Naive B cell (primary cell): ENCODE measurements around the gene EEF1A2. TPM values are rescaled to one million over a fixed set of nuclear protein-coding genes. Genes with fewer than 3 reads are reported as not detected.
A peak's percentile ranks its signal among the peaks of the same experiment; 100 is the strongest.
"Not testable (repeated sequence)": the region's sequence is repeated elsewhere in the genome, so short reads cannot be mapped to it uniquely, and the experiment has no call there.

Experiments
- ATAC-seq, 2 donors: fragments of 150-1000 bp; cut with Tn5 transposase; 2 replicates each; pipeline ENCODE4 v1.10.0; 2021; ENCODE audit warnings: low read depth in 2 of 2, mild to moderate bottlenecking in 2 of 2, moderate library complexity in 2 of 2
- DNase-seq: peaks from one replicate; pipeline ENCODE4 v3.0.0; 2022
- H3K27ac Mint-ChIP-seq, 6 donors: one replicate each; pipeline ENCODE4 v1.8.0; 2020 to 2022; ENCODE audit warnings: mild to moderate bottlenecking in 6 of 6, mixed read lengths in 6 of 6, moderate library complexity in 5 of 6, inconsistent platforms in 2 of 6
- H3K27me3 Mint-ChIP-seq, 3 donors: one replicate each; pipeline ENCODE4 v1.8.0; 2021 to 2022; ENCODE audit warnings: mixed read lengths in 3 of 3, mild to moderate bottlenecking in 1 of 3
- H3K36me3 Mint-ChIP-seq, 2 donors: one replicate each; pipeline ENCODE4 v1.8.0; 2020 to 2022; ENCODE audit warnings: mixed read lengths in 2 of 2, inconsistent platforms in 1 of 2, mild to moderate bottlenecking in 1 of 2
- H3K4me1 Mint-ChIP-seq, 3 donors: one replicate each; pipeline ENCODE4 v1.8.0; 2020 to 2022; ENCODE audit warnings: mixed read lengths in 3 of 3, inconsistent platforms in 1 of 3, mild to moderate bottlenecking in 1 of 3, moderate library complexity in 1 of 3
- H3K4me3 Mint-ChIP-seq, 8 donors: one replicate each; pipeline ENCODE4 v1.8.0; 2020 to 2022; ENCODE audit warnings: mild to moderate bottlenecking in 8 of 8, mixed read lengths in 8 of 8, moderate library complexity in 8 of 8, inconsistent platforms in 2 of 8
- H3K9me3 Mint-ChIP-seq, 7 donors: one replicate each; pipeline ENCODE4 v1.8.0; 2020 to 2022; ENCODE audit warnings: mixed read lengths in 7 of 7, mild to moderate bottlenecking in 5 of 7, inconsistent platforms in 2 of 7, moderate library complexity in 1 of 7
- polyA plus RNA-seq, 6 donors: library from polyadenylated mRNA; unstranded; fragments of 300-500 nt; fragmentation: Illumina TruSeq; gene quantifications; one replicate each; pipeline ENCODE4 v1.2.3, GENCODE V29; 2021; ENCODE audit warnings: low read depth in 6 of 6

The EEF1A2 gene
- polyA plus RNA-seq, 6 donors from 2014 or later, result 0.12 to 1.4 (median 0.28) TPM; not detected in 2

DNA sequence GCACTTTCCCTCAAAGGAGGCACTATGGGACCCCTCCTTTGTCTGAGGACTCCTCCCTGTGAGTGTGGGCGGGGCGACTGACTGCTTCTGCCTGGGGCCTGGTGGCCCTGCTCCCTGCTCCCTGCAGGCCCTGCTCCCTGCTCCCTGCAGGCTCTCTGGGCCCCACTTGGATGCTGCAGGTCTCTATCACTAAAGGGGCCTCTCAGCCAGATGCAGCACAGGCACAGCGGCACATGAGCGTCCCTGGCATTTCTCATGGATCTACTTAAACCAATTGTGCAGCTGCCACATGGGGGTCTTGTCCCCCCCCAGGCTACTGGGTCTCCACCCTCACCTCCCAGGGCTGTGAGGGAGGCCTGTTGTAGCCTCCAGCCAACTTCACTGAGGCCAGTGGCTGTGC, 7.8 kb downstream of the EEF1A2 start:
- peaks cover 0 to 10% (median 2%) of the 10 kb centered on the region in 7 donors for H3K9me3 Mint-ChIP-seq
- ATAC-seq (no peak), DNase-seq (no peak)
- no peak overlapping the region for H3K27ac Mint-ChIP-seq
- H3K4me3 Mint-ChIP-seq, result no peak overlapping the region
- peaks cover 0 to 3% (median 0%) of the 10 kb centered on the region in 3 donors for H3K4me1 Mint-ChIP-seq
- peaks cover 0 to 36% (median 34%) of the 10 kb centered on the region in 3 donors for H3K27me3 Mint-ChIP-seq
- peaks cover 0 to 14% of the 10 kb centered on the region in 2 donors for H3K36me3 Mint-ChIP-seq

DNA sequence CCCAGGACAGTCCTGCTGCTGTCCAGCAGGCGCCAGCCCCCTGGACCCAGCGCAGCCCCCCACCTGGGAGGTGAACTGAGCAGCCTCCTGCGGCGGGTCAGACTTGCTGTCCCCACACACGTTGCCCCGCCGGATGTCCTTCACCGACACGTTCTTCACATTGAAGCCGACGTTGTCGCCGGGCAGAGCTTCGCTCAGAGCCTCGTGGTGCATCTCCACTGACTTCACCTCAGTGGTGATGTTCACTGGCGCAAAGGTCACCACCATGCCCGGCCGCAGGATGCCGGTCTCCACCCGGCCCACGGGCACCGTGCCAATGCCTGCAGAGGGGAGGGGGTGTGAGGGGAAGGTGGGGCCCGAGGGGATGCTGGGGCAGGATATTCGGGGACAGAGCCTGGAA, 8.5 kb downstream of the EEF1A2 start:
- no peaks in the 10 kb centered on the region for H3K4me1 Mint-ChIP-seq
- no peak for ATAC-seq
- peaks cover 0 to 10% (median 4%) of the 10 kb centered on the region in 7 donors for H3K9me3 Mint-ChIP-seq
- H3K36me3 Mint-ChIP-seq, result peaks cover 0 to 14% of the 10 kb centered on the region in 2 donors
- no peak overlapping the region for H3K4me3 Mint-ChIP-seq
- DNase-seq, result no peak
- H3K27ac Mint-ChIP-seq, result no peak overlapping the region
- peaks cover 0 to 43% (median 37%) of the 10 kb centered on the region in 3 donors for H3K27me3 Mint-ChIP-seq

DNA sequence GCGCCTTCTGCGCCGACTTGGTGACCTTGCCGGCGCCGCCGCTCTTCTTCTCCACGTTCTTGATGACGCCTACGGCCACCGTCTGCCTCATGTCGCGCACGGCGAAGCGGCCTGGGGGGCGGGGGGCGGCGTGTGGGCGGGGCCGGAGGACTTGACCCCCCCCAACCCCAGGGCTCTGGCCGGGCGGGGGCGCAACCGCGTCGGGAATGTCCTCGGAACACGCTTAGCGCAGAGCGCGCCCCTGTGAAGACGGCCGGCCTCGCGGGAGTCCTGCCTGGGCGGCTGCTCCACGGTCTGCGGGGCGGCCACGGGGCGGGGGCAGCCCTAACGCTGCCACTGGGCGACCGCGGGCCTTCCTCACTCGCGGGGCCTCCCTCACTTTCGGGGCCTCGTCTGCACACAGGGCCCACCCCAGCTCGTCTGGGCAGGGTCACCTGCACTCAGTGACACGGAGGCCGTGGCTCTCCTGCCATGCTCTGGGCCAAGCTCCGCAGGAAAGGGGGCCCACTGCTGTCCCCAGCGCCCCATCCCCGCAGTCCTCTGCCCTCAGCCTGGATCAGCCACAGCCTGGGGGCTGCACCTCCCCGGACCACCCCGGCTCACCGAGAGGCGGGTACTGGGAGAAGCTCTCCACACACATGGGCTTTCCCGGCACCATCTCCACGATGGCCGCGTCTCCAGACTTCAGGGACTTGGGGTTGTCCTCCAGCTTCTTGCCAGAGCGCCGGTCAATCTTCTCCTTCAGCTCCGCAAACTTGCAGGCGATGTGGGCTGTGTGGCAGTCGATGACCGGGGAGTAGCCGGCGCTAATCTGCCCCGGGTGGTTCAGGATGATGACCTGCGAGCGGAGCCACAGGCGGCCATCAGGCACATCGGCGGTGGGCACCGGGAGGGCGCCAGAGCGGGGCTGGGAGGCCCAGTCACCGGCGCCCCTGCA, 10.3 kb downstream of the EEF1A2 start:
- Mint-ChIP-seq H3K36me3 (peaks cover 0 to 14% of the 10 kb centered on the region in 2 donors), H3K27ac (no peak overlapping the region), H3K4me3 (no peak overlapping the region), H3K27me3 (peaks cover 4 to 57% (median 44%) of the 10 kb centered on the region in 3 donors), H3K4me1 (no peaks in the 10 kb centered on the region), H3K9me3 (peaks cover 0 to 10% (median 4%) of the 10 kb centered on the region in 7 donors)
- no peak for DNase-seq
- no peak for ATAC-seq

DNA sequence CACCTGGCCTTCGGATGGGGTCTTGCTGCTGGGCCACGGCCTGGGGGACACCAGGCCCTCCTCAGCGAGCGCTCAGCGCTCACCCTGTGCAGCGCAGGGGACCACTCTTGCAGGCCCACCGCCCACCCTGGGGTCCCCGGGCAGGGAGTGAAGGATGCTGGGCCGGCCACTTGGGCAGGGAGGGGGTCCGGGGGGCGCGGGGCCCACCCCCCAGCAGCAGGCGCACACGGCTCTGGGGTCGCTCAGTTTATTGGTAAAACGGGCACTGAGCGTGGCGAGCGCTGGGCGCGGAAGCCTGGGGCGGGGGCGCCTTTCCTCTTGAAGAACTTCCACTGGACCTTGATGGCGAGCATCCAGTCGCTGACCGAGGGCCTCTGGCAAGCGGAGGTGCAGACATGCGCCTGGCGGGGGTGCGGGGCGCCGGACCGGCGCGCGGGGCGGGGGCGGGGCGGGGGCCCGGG, 11.1 kb downstream of the EEF1A2 start:
- DNase-seq, result no peak
- ATAC-seq, result no peak
- Mint-ChIP-seq H3K4me1 (no peaks in the 10 kb centered on the region), H3K9me3 (peaks cover 0 to 10% (median 4%) of the 10 kb centered on the region in 7 donors), H3K27ac (no peak overlapping the region), H3K4me3 (no peak overlapping the region), H3K27me3 (peaks cover 7 to 62% (median 47%) of the 10 kb centered on the region in 3 donors), H3K36me3 (peaks cover 0 to 14% of the 10 kb centered on the region in 2 donors)

DNA sequence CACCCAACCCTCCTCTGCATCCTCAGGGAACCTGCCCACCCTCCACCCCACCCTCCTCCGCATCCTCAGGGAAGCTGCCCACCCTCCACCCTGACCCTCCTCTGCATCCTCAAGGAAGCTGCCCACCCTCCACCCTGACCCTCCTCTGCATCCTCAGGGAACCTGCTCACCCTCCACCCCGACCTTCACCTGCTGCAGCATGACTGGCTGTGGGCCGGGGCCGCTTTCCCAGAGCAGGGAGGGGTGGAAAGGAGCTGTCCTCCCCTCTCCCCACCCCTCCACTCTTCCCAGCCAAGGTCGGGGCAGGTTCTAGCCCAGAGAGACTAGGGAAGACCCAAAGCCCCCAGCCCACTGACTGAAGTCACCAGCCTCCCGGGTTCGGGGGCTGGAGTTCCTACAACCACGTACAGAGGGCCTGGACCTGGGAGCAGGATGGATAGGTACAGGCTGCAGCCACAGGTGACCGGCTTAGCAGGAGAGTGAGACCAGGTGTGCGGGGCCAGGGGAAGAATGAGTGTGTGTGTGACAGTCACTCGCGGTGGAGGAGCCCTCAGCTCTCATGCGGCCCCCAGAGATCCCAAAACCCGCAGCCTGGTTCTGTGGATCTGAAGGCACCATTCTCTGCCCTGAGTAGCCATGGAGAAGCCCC, 11.6 kb downstream of the EEF1A2 start:
- ATAC-seq, result no peak
- Mint-ChIP-seq H3K4me3 (no peak overlapping the region), H3K9me3 (peaks cover 0 to 5% (median 2%) of the 10 kb centered on the region in 7 donors), H3K27ac (peak overlapping the region in 1 of 6 donors; percentile 41), H3K4me1 (no peaks in the 10 kb centered on the region), H3K36me3 (peaks cover 0 to 10% of the 10 kb centered on the region in 2 donors), H3K27me3 (peaks cover 8 to 68% (median 46%) of the 10 kb centered on the region in 3 donors)
- DNase-seq, result no peak

DNA sequence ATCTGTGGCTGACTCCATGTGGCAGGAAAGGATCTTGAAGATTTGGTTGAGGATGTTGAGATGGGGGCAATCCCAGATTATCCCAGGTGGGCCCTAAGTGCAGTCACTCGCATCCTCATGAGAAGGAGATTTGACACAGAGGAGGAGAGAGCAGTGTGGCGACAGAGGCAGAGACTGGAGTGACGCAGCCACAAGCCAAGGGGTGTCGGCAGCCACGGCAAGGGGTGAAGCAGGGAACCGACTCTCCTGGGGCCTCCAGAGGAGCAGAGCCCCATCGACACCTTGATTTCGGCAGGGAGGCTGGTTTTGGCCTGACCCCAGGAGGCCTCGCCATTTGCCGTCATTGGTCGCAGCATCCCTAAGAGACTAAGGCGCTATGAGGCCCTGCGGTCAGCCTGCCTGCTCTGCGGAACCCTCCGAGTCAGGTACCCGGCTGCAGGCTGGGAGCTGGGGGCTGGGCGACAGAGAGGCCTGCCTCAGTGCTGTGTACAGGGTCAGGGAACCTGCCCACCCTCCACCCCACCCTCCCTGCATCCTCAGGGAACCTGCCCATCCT, 12.5 kb downstream of the EEF1A2 start:
- H3K27me3 Mint-ChIP-seq, result peaks cover 12 to 73% (median 42%) of the 10 kb centered on the region in 3 donors
- peak overlapping the region in 3 of 6 donors; percentile 17 to 53 (median 20) for H3K27ac Mint-ChIP-seq
- ATAC-seq, result no peak
- peak overlapping the region in 2 of 8 donors; percentile 37 to 56 for H3K4me3 Mint-ChIP-seq
- peaks cover 0 to 2% of the 10 kb centered on the region in 2 donors for H3K36me3 Mint-ChIP-seq
- peaks cover 0 to 5% (median 0%) of the 10 kb centered on the region in 7 donors for H3K9me3 Mint-ChIP-seq
- no peak for DNase-seq
- peaks cover 0 to 2% (median 0%) of the 10 kb centered on the region in 3 donors for H3K4me1 Mint-ChIP-seq

DNA sequence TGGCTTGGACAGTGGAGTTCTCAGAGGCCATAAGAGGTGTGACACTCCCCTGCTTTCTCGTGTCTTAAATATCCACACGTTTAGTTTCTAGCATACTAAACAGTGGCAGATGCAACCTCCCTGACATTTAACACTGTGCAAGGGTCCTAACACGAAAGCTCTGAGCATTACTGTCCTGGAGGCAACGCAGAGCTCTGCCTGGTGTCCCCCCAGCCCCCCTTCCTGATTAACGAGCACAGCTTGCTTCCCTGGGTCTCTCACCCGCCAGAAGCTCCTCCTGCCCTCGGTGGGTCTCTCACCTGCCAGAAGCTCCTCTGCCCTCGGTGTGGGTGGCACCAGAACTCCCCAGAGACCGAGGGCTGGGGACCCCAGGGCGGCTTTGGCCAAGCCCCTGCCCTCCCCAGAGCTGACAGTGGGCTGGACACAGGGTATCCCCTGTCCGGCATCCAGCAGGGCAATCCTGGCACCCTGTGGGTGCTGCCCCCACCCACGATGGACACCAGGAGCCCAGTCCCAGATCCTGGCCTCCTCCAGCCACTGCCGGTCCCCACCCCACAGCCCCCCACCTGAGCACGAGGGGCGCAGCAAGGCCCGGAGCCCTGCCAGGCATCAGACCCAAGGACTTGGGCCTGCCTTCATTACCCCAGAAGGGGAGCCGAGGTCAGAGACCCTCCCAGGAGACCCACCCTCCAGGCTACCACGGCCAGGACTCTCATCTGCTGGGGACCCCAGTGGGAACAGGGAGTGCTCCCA, 14.1 kb downstream of the EEF1A2 start:
- DNase-seq, result no peak
- Mint-ChIP-seq H3K4me3 (no peak overlapping the region), H3K9me3 (peaks cover 0 to 5% (median 0%) of the 10 kb centered on the region in 7 donors), H3K27ac (no peak overlapping the region), H3K36me3 (no peaks in the 10 kb centered on the region), H3K27me3 (peaks cover 13 to 71% (median 49%) of the 10 kb centered on the region in 3 donors), H3K4me1 (peaks cover 0 to 4% (median 0%) of the 10 kb centered on the region in 3 donors)
- no peak for ATAC-seq

DNA sequence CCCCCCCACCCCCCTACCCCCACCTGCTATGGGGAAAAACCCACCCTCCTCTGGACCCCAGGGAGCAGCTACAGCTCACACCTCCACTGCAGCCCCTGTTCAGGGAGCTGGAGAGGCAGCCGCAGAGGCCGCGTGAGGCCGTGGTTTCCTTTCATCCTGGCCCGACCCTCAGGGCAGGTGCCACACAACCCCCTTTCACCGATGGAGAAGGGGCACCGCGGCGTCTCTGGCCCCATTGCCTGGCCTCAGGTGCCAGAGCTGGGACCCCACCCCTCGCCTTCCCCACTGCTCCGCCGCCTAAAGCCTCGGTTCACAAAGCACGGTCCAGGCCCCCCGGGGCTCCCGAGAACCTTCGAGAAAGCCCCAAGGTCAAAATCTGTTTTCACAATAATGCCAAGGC, 14.6 kb downstream of the EEF1A2 start:
- peaks cover 0 to 4% (median 0%) of the 10 kb centered on the region in 3 donors for H3K4me1 Mint-ChIP-seq
- H3K27ac Mint-ChIP-seq, result no peak overlapping the region

DNA sequence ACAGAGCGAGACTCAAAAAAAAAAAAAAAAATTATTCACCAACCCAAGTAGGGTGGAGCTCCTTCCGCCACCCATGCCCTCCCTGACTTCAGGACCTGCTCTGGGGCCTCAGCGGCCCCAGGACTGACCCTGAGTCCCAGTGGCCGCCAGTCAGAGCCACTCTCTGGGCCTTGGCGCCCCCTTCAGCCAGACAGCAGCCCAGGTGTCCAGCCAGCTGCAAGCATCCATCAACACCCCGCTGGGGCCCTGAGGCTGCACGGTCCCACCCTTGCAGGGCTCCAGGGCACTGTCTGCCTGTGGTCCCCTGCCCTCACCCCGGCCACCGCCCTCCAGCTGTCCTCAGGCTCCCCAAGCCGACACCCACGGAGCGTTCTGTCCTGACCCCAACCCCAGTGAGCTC, 15.0 kb downstream of the EEF1A2 start:
- peaks cover 0 to 4% (median 0%) of the 10 kb centered on the region in 3 donors for H3K4me1 Mint-ChIP-seq
- peaks cover 0 to 5% (median 0%) of the 10 kb centered on the region in 7 donors for H3K9me3 Mint-ChIP-seq
- H3K4me3 Mint-ChIP-seq, result no peak overlapping the region
- DNase-seq (no peak), ATAC-seq (no peak)
- H3K27me3 Mint-ChIP-seq, result peaks cover 13 to 63% (median 50%) of the 10 kb centered on the region in 3 donors
- no peak overlapping the region for H3K27ac Mint-ChIP-seq
- no peaks in the 10 kb centered on the region for H3K36me3 Mint-ChIP-seq

More for the DNA sequence above, 14.6 kb downstream of the EEF1A2 start:
- Mint-ChIP-seq H3K27me3 (peaks cover 13 to 65% (median 50%) of the 10 kb centered on the region in 3 donors), H3K4me3 (no peak overlapping the region), H3K36me3 (no peaks in the 10 kb centered on the region), H3K9me3 (peaks cover 0 to 5% (median 0%) of the 10 kb centered on the region in 7 donors)
- no peak for ATAC-seq
- no peak for DNase-seq

DNA sequence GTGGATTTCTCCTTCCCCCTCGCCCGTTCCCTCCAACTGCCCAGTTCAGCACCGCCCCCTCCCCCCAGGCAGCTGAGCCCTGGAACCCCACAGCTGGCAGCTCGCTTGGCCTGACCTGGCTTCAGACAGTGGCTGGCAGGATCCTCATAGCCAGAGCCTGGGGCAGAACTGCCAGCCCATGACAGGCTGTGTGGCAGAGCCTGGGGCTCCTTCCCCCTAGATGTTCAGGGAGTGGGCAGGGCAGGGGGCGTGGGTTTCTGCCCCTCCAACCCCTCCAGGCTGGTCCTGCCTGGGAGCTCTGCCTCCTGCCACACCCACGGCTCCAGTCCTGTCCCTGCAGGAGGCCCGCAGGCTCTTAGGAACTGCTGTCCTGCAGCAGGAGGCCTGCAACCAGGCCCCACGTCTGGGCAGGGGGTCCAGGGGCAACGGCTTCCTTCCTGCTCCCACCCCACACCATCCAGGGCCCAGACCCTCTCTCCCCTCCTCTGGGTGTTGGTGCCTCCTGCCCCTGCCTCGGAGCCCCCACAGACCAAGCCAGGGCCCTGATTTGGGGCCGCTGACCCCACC, 16.8 kb downstream of the EEF1A2 start:
- H3K4me3 Mint-ChIP-seq, result no peak overlapping the region
- H3K9me3 Mint-ChIP-seq, result peaks cover 0 to 5% (median 0%) of the 10 kb centered on the region in 7 donors
- no peak for DNase-seq
- H3K27me3 Mint-ChIP-seq, result peaks cover 13 to 72% (median 56%) of the 10 kb centered on the region in 3 donors
- H3K27ac Mint-ChIP-seq, result peak overlapping the region in 1 of 6 donors; percentile 54
- no peak for ATAC-seq
- no peaks in the 10 kb centered on the region for H3K36me3 Mint-ChIP-seq
- H3K4me1 Mint-ChIP-seq, result peaks cover 0 to 4% (median 0%) of the 10 kb centered on the region in 3 donors

DNA sequence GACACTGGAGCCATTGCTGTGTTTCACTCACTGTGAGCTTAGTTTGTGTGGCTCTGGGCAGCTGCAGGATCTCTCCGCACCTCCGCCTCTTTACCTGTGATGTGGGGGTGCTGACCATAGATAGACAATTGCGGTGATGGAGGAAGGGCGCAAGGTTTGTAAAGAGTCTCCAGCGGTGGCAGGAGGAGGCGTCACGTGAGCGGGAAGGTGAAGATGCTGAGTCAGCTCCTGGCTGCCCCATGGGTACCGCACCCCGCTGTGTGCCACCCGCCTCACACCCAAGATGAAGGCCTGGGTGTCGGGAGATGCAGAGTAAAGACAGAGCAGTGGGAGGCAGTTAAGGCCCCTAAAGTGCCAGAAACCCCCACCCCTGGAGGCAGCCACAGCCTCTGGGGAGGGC, 17.4 kb downstream of the EEF1A2 start:
- H3K4me1 Mint-ChIP-seq, result peaks cover 0 to 4% (median 0%) of the 10 kb centered on the region in 3 donors
- H3K27me3 Mint-ChIP-seq, result peaks cover 13 to 77% (median 53%) of the 10 kb centered on the region in 3 donors
- DNase-seq, result no peak
- peaks cover 0 to 5% (median 0%) of the 10 kb centered on the region in 7 donors for H3K9me3 Mint-ChIP-seq
- H3K27ac Mint-ChIP-seq, result no peak overlapping the region
- no peak for ATAC-seq
- no peak overlapping the region for H3K4me3 Mint-ChIP-seq
- H3K36me3 Mint-ChIP-seq, result no peaks in the 10 kb centered on the region

DNA sequence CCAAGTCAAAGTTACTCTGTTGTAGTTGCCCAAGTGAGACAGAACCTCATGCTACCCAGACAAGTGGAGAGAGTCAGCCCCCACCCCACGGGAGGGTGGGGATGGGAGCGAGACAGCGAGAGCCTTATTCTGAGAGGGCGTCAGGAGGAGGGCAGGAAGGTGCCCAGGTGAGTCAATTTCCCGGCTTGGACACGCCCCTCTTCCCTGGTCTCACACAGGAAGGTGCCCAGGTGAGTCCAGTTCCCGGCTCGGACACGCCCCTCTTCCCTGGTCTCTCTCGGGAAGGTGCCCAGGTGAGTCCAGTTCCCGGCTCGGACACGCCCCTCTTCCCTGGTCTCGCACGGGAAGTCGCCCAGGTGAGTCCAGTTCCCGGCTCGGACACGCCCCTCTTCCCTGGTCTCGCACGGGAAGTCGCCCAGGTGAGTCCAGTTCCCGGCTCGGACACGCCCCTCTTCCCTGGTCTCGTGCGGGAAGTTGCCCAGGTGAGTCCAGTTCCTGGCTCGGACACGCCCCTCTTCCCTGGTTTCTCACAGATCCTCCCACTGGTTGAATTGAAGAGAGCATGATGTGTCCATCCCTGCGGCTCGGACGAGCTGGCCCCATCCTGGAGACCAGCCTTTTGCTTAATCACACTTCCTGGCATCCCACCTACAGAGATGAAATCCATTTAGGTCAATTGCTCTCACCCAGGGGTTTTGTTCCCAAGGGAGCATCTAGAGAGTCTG, 19.0 kb downstream of the EEF1A2 start:
- not testable (repeated sequence) for ATAC-seq, DNase-seq, H3K27ac Mint-ChIP-seq, H3K36me3 Mint-ChIP-seq, H3K9me3 Mint-ChIP-seq, H3K4me3 Mint-ChIP-seq, H3K4me1 Mint-ChIP-seq
- peaks cover 17 to 77% (median 54%) of the 10 kb centered on the region in 3 donors for H3K27me3 Mint-ChIP-seq
